ENCODE data around the gene ZXDC. TPM values are rescaled to one million over a fixed set of nuclear protein-coding genes. Genes with fewer than 3 reads are reported as not detected.

Gene ZXDC
- total and polyA plus RNA-seq, 2 experiments from 2014 or later: 6.1 to 19.2 TPM

GRCh38 chr3:126479642-126480041 lies 4.0 kb upstream of the ZXDC start:
- H3K79me2 ChIP-seq (ENCODE audit: insufficient read depth): peaks cover 5% of the 10 kb centered on the region
- no peak for DNase-seq
- H2AFZ ChIP-seq: no peak overlapping the region
- no peaks in the 10 kb centered on the region for H4K20me1 ChIP-seq (ENCODE audit: insufficient read depth)
- no peaks in the 10 kb centered on the region for H3K4me1 ChIP-seq (ENCODE audit: insufficient read depth)
- H3K9ac ChIP-seq: no peak overlapping the region
- H3K27me3 ChIP-seq (replicated peaks; ENCODE audit: insufficient read depth): no peaks in the 10 kb centered on the region
- TF ChIP-seq EZH2phosphoT487 (IDR thresholded peaks at IDR 0.05; ENCODE audit: insufficient read depth, low read depth) (no peak), EZH2 (IDR thresholded peaks at IDR 0.05; ENCODE audit: insufficient read depth, poor library complexity, severe bottlenecking) (no peak)
- H3K9me2 ChIP-seq (ENCODE audit: insufficient read depth): no peaks in the 10 kb centered on the region
- H3K4me3 ChIP-seq: no peak overlapping the region
- 47 to 58% methylated on average over 1 of the region's 1 CpG for WGBS, 2 experiments (ENCODE audit: low coverage in 1 of 2, low lambda C conversion rate in 2 of 2, missing lambda C conversion rate in 2 of 2)
- H3K4me2 ChIP-seq (ENCODE audit: unreplicated experiment): no peak overlapping the region
- H3F3A ChIP-seq (ENCODE audit: insufficient read depth): 0 out of 2 replicates have a peak, but pooled peaks cover 3% of the 10 kb centered on the region
- no peak overlapping the region for H3K27ac ChIP-seq
- H3K36me3 ChIP-seq (ENCODE audit: low read depth): no peaks in the 10 kb centered on the region
- H3K9me3 ChIP-seq (ENCODE audit: low read depth): no peaks in the 10 kb centered on the region
- in situ Hi-C loops (cut with MboI): no loop called here

- no peak overlapping the region for H2AFZ ChIP-seq
- peaks cover 14% of the 10 kb centered on the region for H3K79me2 ChIP-seq (ENCODE audit: insufficient read depth)
- H3K9me2 ChIP-seq (ENCODE audit: insufficient read depth): no peaks in the 10 kb centered on the region
- H3F3A ChIP-seq (ENCODE audit: insufficient read depth): 0 out of 2 replicates have a peak, but pooled peaks cover 3% of the 10 kb centered on the region
- H3K9me3 ChIP-seq (ENCODE audit: low read depth): no peaks in the 10 kb centered on the region
- no peak overlapping the region for H3K27ac ChIP-seq
- H3K9ac ChIP-seq: no peak overlapping the region
- peaks cover 9% of the 10 kb centered on the region; the same call in 1 of the 2 replicates for H3K4me1 ChIP-seq (ENCODE audit: insufficient read depth)
- H3K36me3 ChIP-seq (ENCODE audit: low read depth): no peaks in the 10 kb centered on the region
- no peak overlapping the region for H3K4me2 ChIP-seq (ENCODE audit: unreplicated experiment)
- no peak for DNase-seq
- no peak overlapping the region for H3K4me3 ChIP-seq
- H4K20me1 ChIP-seq (ENCODE audit: insufficient read depth): peaks cover under 1% of the 10 kb centered on the region; the same call in 1 of the 2 replicates
- no peak for TF ChIP-seq EZH2 (IDR thresholded peaks at IDR 0.05; ENCODE audit: insufficient read depth, poor library complexity, severe bottlenecking)
- no peak for TF ChIP-seq EZH2phosphoT487 (IDR thresholded peaks at IDR 0.05; ENCODE audit: insufficient read depth, low read depth)
- H3K27me3 ChIP-seq (replicated peaks; ENCODE audit: insufficient read depth): no peaks in the 10 kb centered on the region
- in situ Hi-C loops (cut with MboI): no loop called here
- 88 to 90% methylated on average over 14 of the region's 14 CpGs for WGBS, 2 experiments (ENCODE audit: low coverage in 1 of 2, low lambda C conversion rate in 2 of 2, missing lambda C conversion rate in 2 of 2)
These were observed 3.1 kb upstream of the ZXDC start for GRCh38 chr3:126478581-126479310.

- TF ChIP-seq EZH2 (IDR thresholded peaks at IDR 0.05; ENCODE audit: insufficient read depth, poor library complexity, severe bottlenecking) (no peak), EZH2phosphoT487 (IDR thresholded peaks at IDR 0.05; ENCODE audit: insufficient read depth, low read depth) (no peak)
- H2AFZ ChIP-seq: no peak overlapping the region
- no peaks in the 10 kb centered on the region for H3K36me3 ChIP-seq (ENCODE audit: low read depth)
- H3K9me3 ChIP-seq (ENCODE audit: low read depth): no peaks in the 10 kb centered on the region
- H3K27me3 ChIP-seq (replicated peaks; ENCODE audit: insufficient read depth): no peaks in the 10 kb centered on the region
- no peak overlapping the region for H3K4me3 ChIP-seq
- no peak for DNase-seq
- peaks cover 24% of the 10 kb centered on the region for H3K4me1 ChIP-seq (ENCODE audit: insufficient read depth)
- H3K9me2 ChIP-seq (ENCODE audit: insufficient read depth): no peaks in the 10 kb centered on the region
- WGBS, 2 experiments (ENCODE audit: low coverage in 1 of 2, low lambda C conversion rate in 2 of 2, missing lambda C conversion rate in 2 of 2): 36 to 52% methylated on average over 4 of the region's 4 CpGs
- H3K4me2 ChIP-seq (ENCODE audit: unreplicated experiment): no peak overlapping the region
- H3K79me2 ChIP-seq (ENCODE audit: insufficient read depth): peaks cover 27% of the 10 kb centered on the region
- H4K20me1 ChIP-seq (ENCODE audit: insufficient read depth): peaks cover 7% of the 10 kb centered on the region
- in situ Hi-C loops (cut with MboI): no loop called here
- H3K9ac ChIP-seq: no peak overlapping the region
- H3F3A ChIP-seq (ENCODE audit: insufficient read depth): peaks cover 19% of the 10 kb centered on the region
- H3K27ac ChIP-seq: no peak overlapping the region
These were observed 1.3 kb upstream of the ZXDC start for GRCh38 chr3:126477061-126477380.

- Histone ChIP-seq H3K4me3 (peak overlapping the region; percentile 79), H3K9me2 (ENCODE audit: insufficient read depth) (no peaks in the 10 kb centered on the region), H4K20me1 (ENCODE audit: insufficient read depth) (peaks cover 13% of the 10 kb centered on the region), H3K4me2 (ENCODE audit: unreplicated experiment) (peak overlapping the region; percentile 74), H2AFZ (peak overlapping the region; percentile 98), H3K79me2 (ENCODE audit: insufficient read depth) (peaks cover 33% of the 10 kb centered on the region), H3K27ac (peak overlapping the region; percentile 45; the same call in 1 of the 2 replicates), H3K9me3 (ENCODE audit: low read depth) (no peaks in the 10 kb centered on the region), H3K36me3 (ENCODE audit: low read depth) (peaks cover 1% of the 10 kb centered on the region; the same call in 1 of the 2 replicates), H3F3A (ENCODE audit: insufficient read depth) (peaks cover 24% of the 10 kb centered on the region), H3K4me1 (ENCODE audit: insufficient read depth) (peaks cover 28% of the 10 kb centered on the region), H3K27me3 (replicated peaks; ENCODE audit: insufficient read depth) (no peaks in the 10 kb centered on the region), H3K9ac (peak overlapping the region; percentile 82)
- 12 to 14% methylated on average over 41 to 52 of the region's 66 CpGs for whole genome bisulfite sequencing, 2 experiments (ENCODE audit: low coverage in 1 of 2, low lambda C conversion rate in 2 of 2, missing lambda C conversion rate in 2 of 2)
- DNase-seq: peak; percentile 62
- in situ Hi-C loops (cut with MboI): no loop called here
- TF ChIP-seq EZH2 (IDR thresholded peaks at IDR 0.05; ENCODE audit: insufficient read depth, poor library complexity, severe bottlenecking) (no peak), EZH2phosphoT487 (IDR thresholded peaks at IDR 0.05; ENCODE audit: insufficient read depth, low read depth) (no peak)
These were observed 722 bp upstream of the ZXDC start for GRCh38 chr3:126476166-126477060.
